Peyer's patch (tissue), 4 donors: ENCODE data around the gene CCDC9B. TPM values are rescaled to one million over a fixed set of nuclear protein-coding genes. Genes with fewer than 3 reads are reported as not detected.
A peak's percentile ranks its signal among the peaks of the same experiment; 100 is the strongest.

Experiments
- DNase-seq, 3 donors: peaks; one replicate each; pipeline ENCODE4 v3.0.0-alpha.2; 2017 to 2019
- H3K27ac ChIP-seq, 4 donors: fragments of 200-600 bp; sonication (generic); one replicate each; pipeline ENCODE4 v1.5.1; 2016 to 2019
- H3K27me3 ChIP-seq, 2 donors: fragments of 200-600 bp; sonication (generic); one replicate each; pipeline ENCODE4 v1.5.1; 2019
- H3K36me3 ChIP-seq, 3 donors: fragments of 200-600 bp; sonication (generic); one replicate each; pipeline ENCODE4 v1.5.1; 2016 to 2019
- H3K4me1 ChIP-seq, 4 donors: fragments of 200-600 bp; sonication (generic); one replicate each; pipeline ENCODE4 v1.5.1; 2016 to 2019
- H3K4me3 ChIP-seq, 4 donors: fragments of 200-600 bp; sonication (generic); 1 replicate in 3 of 4; 2 replicates in 1 of 4; pipeline ENCODE4 v1.5.1; 2016 to 2019; ENCODE audit warnings: mild to moderate bottlenecking in 1 of 4
- H3K9me3 ChIP-seq, 4 donors: fragments of 200-600 bp; sonication (generic); one replicate each; pipeline ENCODE4 v1.5.1; 2016 to 2019; ENCODE audit warnings: mild to moderate bottlenecking in 1 of 4
- POLR2A ChIP-seq, 2 donors: fragments of 450-650 bp; IDR thresholded peaks; one replicate each; pipeline ENCODE4 v1.5.1; 2017; ENCODE audit warnings: antibody characterized with exemption in 2 of 2, mild to moderate bottlenecking in 2 of 2, moderate library complexity in 2 of 2
- total RNA-seq, 4 donors: library from RNA; depleted of rRNA; stranded (reverse); fragments of >200 nt; gene quantifications; one replicate each; pipeline ENCODE4 v1.1.0, GENCODE V29; 2016
- TF ChIP-seq, protein P1 (sequence below), 6 experiments: fragments of 450-650 bp in 4 of 6; fragments of 200-600 bp in 2 of 6; sonication (generic) in 1 of 6; IDR thresholded peaks; one replicate each; pipeline ENCODE4 v1.5.1; 2017 to 2019; ENCODE audit warnings: antibody characterized with exemption in 6 of 6, mild to moderate bottlenecking in 3 of 6, moderate library complexity in 1 of 6

Gene CCDC9B
- total RNA-seq: 10 to 100 TPM; 14.4 to 55.6 (median 37.7) TPM

GRCh38 chr15:40340740-40341400, at the start of gene CCDC9B:
Gene CCDC9B (minus strand): TSS chr15:40340939. CDS start chr15:40340819, 120 bp downstream.
- DNase-seq: peak; percentile 28 to 95 (median 93)
- TF ChIP-seq, protein P1, sequence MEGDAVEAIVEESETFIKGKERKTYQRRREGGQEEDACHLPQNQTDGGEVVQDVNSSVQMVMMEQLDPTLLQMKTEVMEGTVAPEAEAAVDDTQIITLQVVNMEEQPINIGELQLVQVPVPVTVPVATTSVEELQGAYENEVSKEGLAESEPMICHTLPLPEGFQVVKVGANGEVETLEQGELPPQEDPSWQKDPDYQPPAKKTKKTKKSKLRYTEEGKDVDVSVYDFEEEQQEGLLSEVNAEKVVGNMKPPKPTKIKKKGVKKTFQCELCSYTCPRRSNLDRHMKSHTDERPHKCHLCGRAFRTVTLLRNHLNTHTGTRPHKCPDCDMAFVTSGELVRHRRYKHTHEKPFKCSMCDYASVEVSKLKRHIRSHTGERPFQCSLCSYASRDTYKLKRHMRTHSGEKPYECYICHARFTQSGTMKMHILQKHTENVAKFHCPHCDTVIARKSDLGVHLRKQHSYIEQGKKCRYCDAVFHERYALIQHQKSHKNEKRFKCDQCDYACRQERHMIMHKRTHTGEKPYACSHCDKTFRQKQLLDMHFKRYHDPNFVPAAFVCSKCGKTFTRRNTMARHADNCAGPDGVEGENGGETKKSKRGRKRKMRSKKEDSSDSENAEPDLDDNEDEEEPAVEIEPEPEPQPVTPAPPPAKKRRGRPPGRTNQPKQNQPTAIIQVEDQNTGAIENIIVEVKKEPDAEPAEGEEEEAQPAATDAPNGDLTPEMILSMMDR (IDR thresholded peaks at IDR 0.05): peak in 1 of 6 experiments; percentile 2
- peak; percentile 74 to 91 for TF ChIP-seq POLR2A (IDR thresholded peaks at IDR 0.05)
- peaks cover 4 to 95% (median 7%) of the 10 kb centered on the region in 4 donors for H3K4me1 ChIP-seq

DNA sequence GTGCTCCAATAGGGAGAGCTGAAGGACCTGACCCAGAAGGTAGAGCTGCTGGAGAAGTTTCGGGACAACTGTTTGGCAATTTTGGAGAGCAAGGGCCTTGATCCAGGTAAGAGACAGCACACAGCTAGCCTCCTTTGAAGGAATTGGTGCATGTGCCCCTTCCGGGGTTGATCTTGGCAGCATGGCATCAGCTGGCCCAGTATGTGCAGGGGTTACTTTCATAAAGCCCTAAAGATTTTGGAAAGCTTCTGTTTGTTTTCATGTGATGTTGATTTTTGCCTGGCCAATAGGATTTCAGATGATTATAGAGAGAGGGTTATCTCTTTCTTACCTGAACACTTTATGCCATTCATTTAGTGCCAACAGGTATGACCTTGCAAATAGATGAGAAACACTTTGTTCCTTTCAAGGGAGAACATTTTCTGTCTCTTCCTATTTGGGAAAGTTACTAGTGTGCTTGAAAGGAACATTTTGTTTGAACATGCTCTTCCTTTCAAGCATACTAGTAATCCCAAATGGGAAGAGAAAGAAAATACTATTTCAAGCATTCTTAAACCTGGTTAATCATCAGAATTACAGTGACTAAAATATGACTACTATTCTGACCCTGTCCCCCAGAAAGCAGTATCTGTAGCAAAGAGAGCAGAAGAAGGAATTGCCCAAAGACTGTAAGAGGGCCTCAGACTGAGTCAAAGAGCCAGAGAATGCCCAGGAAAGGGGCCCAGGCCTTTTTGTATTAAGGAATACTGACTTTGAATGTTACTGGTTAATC, 49.3 kb upstream of the CCDC9B start:
- Histone ChIP-seq H3K9me3 (no peaks in the 10 kb centered on the region), H3K4me3 (no peak overlapping the region), H3K27me3 (no peaks in the 10 kb centered on the region), H3K36me3 (peaks cover 0 to 44% (median 0%) of the 10 kb centered on the region in 3 donors), H3K4me1 (no peaks in the 10 kb centered on the region), H3K27ac (no peak overlapping the region)
- TF ChIP-seq, protein P1 (IDR thresholded peaks at IDR 0.05): no peak
- TF ChIP-seq POLR2A (IDR thresholded peaks at IDR 0.05): no peak
- no peak for DNase-seq

More at GRCh38 chr15:40340740-40341400, at the start of gene CCDC9B:
- peaks cover 0 to 14% (median 0%) of the 10 kb centered on the region in 3 donors for H3K36me3 ChIP-seq
- H3K27me3 ChIP-seq: no peaks in the 10 kb centered on the region
- no peaks in the 10 kb centered on the region for H3K9me3 ChIP-seq
- H3K27ac ChIP-seq: peak within 1 kb of the TSS; percentile 71 to 94 (median 88)
- peak within 1 kb of the TSS in 3 of 4 donors; percentile 20 to 59 (median 55) for H3K4me3 ChIP-seq

- H3K9me3 ChIP-seq: no peaks in the 10 kb centered on the region
- H3K36me3 ChIP-seq: peaks cover 0 to 44% (median 0%) of the 10 kb centered on the region in 3 donors
- no peak for DNase-seq
- no peaks in the 10 kb centered on the region for H3K27me3 ChIP-seq
- no peak overlapping the region for H3K4me3 ChIP-seq
- TF ChIP-seq POLR2A (IDR thresholded peaks at IDR 0.05): no peak
- TF ChIP-seq, protein P1 (IDR thresholded peaks at IDR 0.05): no peak
- peaks cover 0 to under 1% (median 0%) of the 10 kb centered on the region in 4 donors for H3K4me1 ChIP-seq
- no peak overlapping the region for H3K27ac ChIP-seq
These were observed 48.4 kb upstream of the CCDC9B start for GRCh38 chr15:40388941-40389823.

DNA sequence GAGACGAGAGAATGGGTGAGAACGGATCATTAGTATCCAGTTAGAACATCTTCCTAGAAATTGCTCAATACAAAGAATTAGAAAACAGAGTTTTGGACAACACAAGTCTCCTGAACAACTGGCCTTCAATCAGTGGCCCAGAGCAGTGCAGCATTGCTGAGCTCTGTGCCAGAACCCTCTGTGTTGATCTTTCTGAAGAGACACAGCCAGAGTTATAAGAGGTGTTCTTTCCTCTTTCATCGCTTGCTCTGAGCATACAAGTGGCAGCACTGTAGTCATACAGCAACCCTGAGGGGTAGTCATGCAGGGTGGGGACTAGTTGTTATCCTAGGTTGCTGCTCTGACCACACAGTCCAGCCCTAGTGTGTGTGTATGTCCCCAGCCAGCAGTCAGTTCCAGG, 45.7 kb upstream of the CCDC9B start:
- H3K4me3 ChIP-seq: no peak overlapping the region
- peaks cover 0 to 18% (median 2%) of the 10 kb centered on the region in 4 donors for H3K4me1 ChIP-seq
- no peak for DNase-seq
- H3K27me3 ChIP-seq: no peaks in the 10 kb centered on the region
- peaks cover 0 to 28% (median 0%) of the 10 kb centered on the region in 3 donors for H3K36me3 ChIP-seq
- TF ChIP-seq, protein P1 (IDR thresholded peaks at IDR 0.05): no peak
- no peak for TF ChIP-seq POLR2A (IDR thresholded peaks at IDR 0.05)
- H3K27ac ChIP-seq: no peak overlapping the region
- H3K9me3 ChIP-seq: no peaks in the 10 kb centered on the region
